A673 (cell line): ENCODE results near the gene TRPM6. TPM values are rescaled to one million over a fixed set of nuclear protein-coding genes. Genes with fewer than 3 reads are reported as not detected.

Experiments
- BruUV-seq: library from RNA; stranded (reverse); fragments of 400-500 nt; replicated peaks from 2 replicates; lab custom pipeline; 2021; lab: Mats Ljungman, UMichigan
- CTCF ChIA-PET: fragments of 300-600 bp; sonication (Branson Sonifier 250); formaldehyde crosslinking; loops from one replicate; lab custom pipeline; 2022; ENCODE audit warnings: antibody characterized with exemption; lab: Charles Lee
- POLR2A ChIA-PET: fragments of 300-600 bp; sonication (Branson Sonifier 250); formaldehyde crosslinking; loops from one replicate; lab custom pipeline; 2022; ENCODE audit warnings: antibody characterized with exemption; ENCODE audit not compliant: low non-redundant PET; lab: Charles Lee
- DNase-seq: peaks from one replicate; pipeline ENCODE4 v3.0.0-alpha.2; 2015; ENCODE audit warnings: low spot score
- H3K27ac ChIP-seq: fragments of 200-600 bp; sonication (generic); 2 replicates; pipeline ENCODE4 v1.5.1; 2016; ENCODE audit warnings: mixed run types, low read depth, mild to moderate bottlenecking, mixed read lengths, antibody characterized with exemption, low read length; ENCODE audit not compliant: poor library complexity, severe bottlenecking
- H3K27me3 ChIP-seq: fragments of 200-600 bp; sonication (generic); replicated peaks from 2 replicates; pipeline ENCODE4 v1.6.1; 2017; ENCODE audit warnings: mixed run types, low read depth, mild to moderate bottlenecking, mixed read lengths, antibody characterized with exemption, low read length; ENCODE audit not compliant: insufficient read depth, poor library complexity
- H3K36me3 ChIP-seq: fragments of 200-600 bp; sonication (generic); 2 replicates; pipeline ENCODE4 v1.6.1; 2016; ENCODE audit warnings: mixed run types, mild to moderate bottlenecking, mixed read lengths, antibody characterized with exemption, low read length; ENCODE audit not compliant: insufficient read depth, poor library complexity, severe bottlenecking
- H3K4me1 ChIP-seq: fragments of 200-600 bp; sonication (generic); 2 replicates; pipeline ENCODE4 v1.6.1; 2017; ENCODE audit warnings: mixed run types, mild to moderate bottlenecking, mixed read lengths, antibody characterized with exemption, low read length; ENCODE audit not compliant: insufficient read depth, poor library complexity, severe bottlenecking
- H3K4me3 ChIP-seq: fragments of 200-600 bp; sonication (generic); 2 replicates; pipeline ENCODE4 v1.5.1; 2016; ENCODE audit warnings: low read depth, mixed run types, mild to moderate bottlenecking, mixed read lengths, low read length; ENCODE audit not compliant: poor library complexity, severe bottlenecking
- H3K9me3 ChIP-seq: fragments of 200-600 bp; sonication (generic); 2 replicates; pipeline ENCODE4 v1.6.1; 2016; ENCODE audit warnings: mixed run types, low read depth, mild to moderate bottlenecking, mixed read lengths, antibody characterized with exemption, low read length; ENCODE audit not compliant: poor library complexity, severe bottlenecking
- EZH2 ChIP-seq: fragments of 200-600 bp; sonication (generic); IDR thresholded peaks from 2 replicates; pipeline ENCODE4 v1.6.1; 2017; ENCODE audit warnings: borderline replicate concordance, low read depth, mild to moderate bottlenecking, mixed read lengths, antibody characterized with exemption, low read length; ENCODE audit not compliant: poor library complexity, severe bottlenecking
- intact Hi-C: fragments of 100-400 bp; cut with micrococcal nuclease; formaldehyde crosslinking; loops from one replicate; pipeline ENCODE4 v1.10.0; 2022; ENCODE audit not compliant: unreplicated experiment
- total RNA-seq: library from RNA; stranded (reverse); gene quantifications from 2 replicates; pipeline ENCODE4 v1.2.3, GENCODE V29; 2021
- TF ChIP-seq, protein P1 (sequence below): fragments of 300-800, 200-600 bp; sonication (generic); conservative IDR thresholded peaks from 2 replicates; pipeline ENCODE4 v1.5.1; 2017; ENCODE audit warnings: low read depth, mild to moderate bottlenecking, antibody characterized with exemption, low read length, moderate library complexity, mixed read lengths

Gene TRPM6
- total RNA-seq, 1 experiment from 2014 or later = 0.06 TPM

- no peak for TF ChIP-seq EZH2
- TF ChIP-seq, protein P1, sequence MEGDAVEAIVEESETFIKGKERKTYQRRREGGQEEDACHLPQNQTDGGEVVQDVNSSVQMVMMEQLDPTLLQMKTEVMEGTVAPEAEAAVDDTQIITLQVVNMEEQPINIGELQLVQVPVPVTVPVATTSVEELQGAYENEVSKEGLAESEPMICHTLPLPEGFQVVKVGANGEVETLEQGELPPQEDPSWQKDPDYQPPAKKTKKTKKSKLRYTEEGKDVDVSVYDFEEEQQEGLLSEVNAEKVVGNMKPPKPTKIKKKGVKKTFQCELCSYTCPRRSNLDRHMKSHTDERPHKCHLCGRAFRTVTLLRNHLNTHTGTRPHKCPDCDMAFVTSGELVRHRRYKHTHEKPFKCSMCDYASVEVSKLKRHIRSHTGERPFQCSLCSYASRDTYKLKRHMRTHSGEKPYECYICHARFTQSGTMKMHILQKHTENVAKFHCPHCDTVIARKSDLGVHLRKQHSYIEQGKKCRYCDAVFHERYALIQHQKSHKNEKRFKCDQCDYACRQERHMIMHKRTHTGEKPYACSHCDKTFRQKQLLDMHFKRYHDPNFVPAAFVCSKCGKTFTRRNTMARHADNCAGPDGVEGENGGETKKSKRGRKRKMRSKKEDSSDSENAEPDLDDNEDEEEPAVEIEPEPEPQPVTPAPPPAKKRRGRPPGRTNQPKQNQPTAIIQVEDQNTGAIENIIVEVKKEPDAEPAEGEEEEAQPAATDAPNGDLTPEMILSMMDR = no peak
- no peaks in the 10 kb centered on the region for H3K9me3 ChIP-seq
- H3K27me3 ChIP-seq = no peaks in the 10 kb centered on the region
- H3K36me3 ChIP-seq = no peaks in the 10 kb centered on the region
- no peak for DNase-seq
- BruUV-seq = no TSS peak
- intact Hi-C loops = no loop called here
- H3K27ac ChIP-seq = no peak overlapping the region
- H3K4me1 ChIP-seq = no peaks in the 10 kb centered on the region
- ChIA-PET POLR2A (no interaction called here), CTCF (no interaction called here)
- H3K4me3 ChIP-seq = no peak overlapping the region
Measured at GRCh38 chr9:74696520-74696919, 191.2 kb downstream of the TRPM6 start.

- H3K27me3 ChIP-seq = peaks cover 5% of the 10 kb centered on the region
- no peak overlapping the region for H3K4me3 ChIP-seq
- no peaks in the 10 kb centered on the region for H3K36me3 ChIP-seq
- no peaks in the 10 kb centered on the region for H3K4me1 ChIP-seq
- H3K27ac ChIP-seq = no peak overlapping the region
- no peak for DNase-seq
- no TSS peak for BruUV-seq
- TF ChIP-seq, protein P1 = no peak
- no peak for TF ChIP-seq EZH2
- H3K9me3 ChIP-seq = no peaks in the 10 kb centered on the region
- CTCF ChIA-PET = no interaction called here
- intact Hi-C loops = no loop called here
- POLR2A ChIA-PET = no interaction called here
Measured at GRCh38 chr9:74691058-74691457, 196.7 kb downstream of the TRPM6 start.

GRCh38 chr9:74683322-74683721 lies 204.4 kb downstream of the TRPM6 start:
- peaks cover 11% of the 10 kb centered on the region for H3K27me3 ChIP-seq
- no TSS peak for BruUV-seq
- no peaks in the 10 kb centered on the region for H3K4me1 ChIP-seq
- POLR2A ChIA-PET = no interaction called here
- intact Hi-C loops = no loop called here
- CTCF ChIA-PET = no interaction called here
- no peaks in the 10 kb centered on the region for H3K9me3 ChIP-seq
- TF ChIP-seq, protein P1 = no peak
- no peak for TF ChIP-seq EZH2
- DNase-seq = no peak
- no peak overlapping the region for H3K27ac ChIP-seq
- H3K36me3 ChIP-seq = no peaks in the 10 kb centered on the region
- H3K4me3 ChIP-seq = no peak overlapping the region
